GM12872 (cell line): ENCODE results near the gene RBMS1.

Experiments
- CTCF ChIP-seq: IDR thresholded peaks from 3 replicates; pipeline ENCODE4 v1.5.1; 2011; ENCODE audit warnings: low read depth, mild to moderate bottlenecking, low read length, moderate library complexity; ENCODE audit not compliant: insufficient read depth

The RBMS1 gene

GRCh38 chr2:160501370-160501769, 7.8 kb upstream of the RBMS1 start:
- TF ChIP-seq CTCF, result no peak

GRCh38 chr2:160499865-160500264, 6.3 kb upstream of the RBMS1 start:
- TF ChIP-seq CTCF, result no peak

- no peak for TF ChIP-seq CTCF
These were observed 4.5 kb upstream of the RBMS1 start for GRCh38 chr2:160498137-160498536.

GRCh38 chr2:160494201-160494644, 616 bp upstream of the RBMS1 start:
- no peak for TF ChIP-seq CTCF

- TF ChIP-seq CTCF, result no peak
These were observed 993 bp downstream of the RBMS1 start for GRCh38 chr2:160492401-160493226.

GRCh38 chr2:160491911-160492371, 1.7 kb downstream of the RBMS1 start:
- no peak for TF ChIP-seq CTCF

- TF ChIP-seq CTCF, result no peak
These were observed 2.6 kb downstream of the RBMS1 start for GRCh38 chr2:160490733-160491685.
